IMR-90 (cell line): ENCODE data around the gene DUSP28. TPM values are rescaled to one million over a fixed set of nuclear protein-coding genes. Genes with fewer than 3 reads are reported as not detected.

Experiments used
- polyA plus RNA-seq, 3 experiments: library from polyadenylated mRNA; depleted of rRNA; stranded (reverse); fragments of >200 nt; gene quantifications; 2 replicates each; pipeline ENCODE4 v1.2.3, GENCODE V29; 2012; ENCODE audit warnings: low replicate concordance in 1 of 3
- total RNA-seq: library from RNA; depleted of rRNA; stranded (reverse); fragments of >200 nt; gene quantifications from 2 replicates; pipeline ENCODE4 v1.2.3, GENCODE V29; 2012; rRNA removed

DUSP28 gene
- total and polyA plus RNA-seq, 2 of the 4 experiments (the other 2 are of a cell fraction): 1.1 to 3.3 TPM

Other genes with a start within 250 kb of the DUSP28 start
- 16.0 and 18.6 TPM in 2 replicates for gene GPC1, start 124.7 kb upstream of the DUSP28 start, total RNA-seq
- 211 and 222 TPM in 2 replicates for gene GPC1, start 124.7 kb upstream of the DUSP28 start, polyA plus RNA-seq (2012; rRNA removed)
- 2.9 and 3.3 TPM in 2 replicates for gene ANKMY1, start 2.4 kb upstream of the DUSP28 start, total RNA-seq
- 4.1 and 5.5 TPM in 2 replicates for gene ANKMY1, start 2.4 kb upstream of the DUSP28 start, polyA plus RNA-seq (2012; rRNA removed)
- 3.8 and 3.9 TPM in 2 replicates for gene RNPEPL1, start 8.1 kb downstream of the DUSP28 start, total RNA-seq
- gene RNPEPL1, start 8.1 kb downstream of the DUSP28 start, polyA plus RNA-seq (2012; rRNA removed): 15.9 and 18.7 TPM in 2 replicates
- gene CAPN10, start 26.4 kb downstream of the DUSP28 start, total RNA-seq: 5.6 and 6.3 TPM in 2 replicates
- 20.9 and 27.4 TPM in 2 replicates for gene CAPN10, start 26.4 kb downstream of the DUSP28 start, polyA plus RNA-seq (2012; rRNA removed)
- gene GPR35, start 65.1 kb downstream of the DUSP28 start, total RNA-seq: 0.28 TPM in 1 of 2 replicates, not detected in the other
- 0.31 and 0.42 TPM in 2 replicates for gene GPR35, start 65.1 kb downstream of the DUSP28 start, polyA plus RNA-seq (2012; rRNA removed)
- not detected in 2 replicates for gene AQP12B, start 122.5 kb downstream of the DUSP28 start, total RNA-seq
- gene AQP12B, start 122.5 kb downstream of the DUSP28 start, polyA plus RNA-seq (2012; rRNA removed): not detected in 2 replicates
- not detected in 2 replicates for gene AQP12A, start 131.5 kb downstream of the DUSP28 start, total RNA-seq
- gene AQP12A, start 131.5 kb downstream of the DUSP28 start, polyA plus RNA-seq (2012; rRNA removed): not detected in 2 replicates